HG02623 (cell line): ENCODE data around the gene GALNT9.
"Not testable (repeated sequence)": the region's sequence is repeated elsewhere in the genome, so short reads cannot be mapped to it uniquely, and the experiment has no call there.

Experiments
- ATAC-seq: cut with Tn5 transposase; IDR thresholded peaks from one replicate; pipeline ENCODE4 v1.9.1; 2021; ENCODE audit warnings: moderate library complexity; ENCODE audit not compliant: unreplicated experiment

The GALNT9 gene

DNA sequence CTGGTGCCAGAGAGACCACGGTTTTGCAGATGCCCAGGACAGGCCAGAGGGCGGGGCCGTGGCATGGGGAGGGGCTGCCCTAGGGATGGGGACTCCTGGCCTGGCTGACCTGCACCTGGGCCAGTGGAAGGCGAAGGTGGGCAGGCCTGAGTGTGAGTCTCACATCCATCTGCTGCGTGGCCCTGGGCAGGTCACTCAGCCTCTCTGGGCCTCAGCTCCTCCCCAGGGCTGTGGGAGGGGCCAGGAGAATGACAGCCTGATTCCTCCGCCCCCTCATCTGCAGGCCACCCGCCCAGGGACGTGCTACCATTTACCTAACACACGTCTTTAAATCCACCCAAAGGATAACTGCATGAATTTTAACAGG is 90.9 kb downstream of the GALNT9 start:
- ATAC-seq = no peak

DNA sequence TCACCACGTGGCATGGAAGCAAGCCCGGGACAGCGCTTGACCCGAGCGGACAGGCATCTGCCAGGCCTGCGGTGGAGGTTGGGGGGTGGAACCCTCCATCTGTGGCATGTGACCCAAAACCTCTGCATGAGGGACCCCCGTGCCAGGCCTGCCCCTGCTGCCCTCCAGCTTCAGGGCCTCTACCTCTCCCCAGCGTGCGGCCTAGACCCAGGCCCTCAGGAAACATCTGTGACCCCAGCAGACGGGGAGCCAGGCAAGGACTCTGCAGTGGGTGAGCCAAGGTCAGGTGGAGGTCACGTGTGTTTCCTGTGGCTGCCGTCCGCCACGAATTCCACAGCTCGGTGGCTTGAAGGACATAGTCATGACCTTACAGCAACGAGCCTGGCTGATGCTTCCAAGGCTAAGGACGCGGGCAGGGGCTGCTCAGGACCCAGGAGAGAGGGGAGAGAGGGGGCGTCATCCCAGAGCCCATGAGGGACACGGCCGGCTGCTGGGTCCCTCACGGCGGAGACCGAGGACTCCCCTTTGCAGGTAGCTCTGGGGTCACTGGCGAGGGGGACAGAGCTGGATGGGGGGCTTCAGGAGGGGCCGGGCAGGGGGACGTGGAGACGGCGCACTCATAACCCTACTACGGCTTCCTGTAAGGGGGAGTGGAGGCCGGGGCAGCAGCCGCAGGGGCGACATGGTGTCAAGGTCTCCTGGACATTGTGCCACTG is 91.5 kb downstream of the GALNT9 start:
- no peak for ATAC-seq

DNA sequence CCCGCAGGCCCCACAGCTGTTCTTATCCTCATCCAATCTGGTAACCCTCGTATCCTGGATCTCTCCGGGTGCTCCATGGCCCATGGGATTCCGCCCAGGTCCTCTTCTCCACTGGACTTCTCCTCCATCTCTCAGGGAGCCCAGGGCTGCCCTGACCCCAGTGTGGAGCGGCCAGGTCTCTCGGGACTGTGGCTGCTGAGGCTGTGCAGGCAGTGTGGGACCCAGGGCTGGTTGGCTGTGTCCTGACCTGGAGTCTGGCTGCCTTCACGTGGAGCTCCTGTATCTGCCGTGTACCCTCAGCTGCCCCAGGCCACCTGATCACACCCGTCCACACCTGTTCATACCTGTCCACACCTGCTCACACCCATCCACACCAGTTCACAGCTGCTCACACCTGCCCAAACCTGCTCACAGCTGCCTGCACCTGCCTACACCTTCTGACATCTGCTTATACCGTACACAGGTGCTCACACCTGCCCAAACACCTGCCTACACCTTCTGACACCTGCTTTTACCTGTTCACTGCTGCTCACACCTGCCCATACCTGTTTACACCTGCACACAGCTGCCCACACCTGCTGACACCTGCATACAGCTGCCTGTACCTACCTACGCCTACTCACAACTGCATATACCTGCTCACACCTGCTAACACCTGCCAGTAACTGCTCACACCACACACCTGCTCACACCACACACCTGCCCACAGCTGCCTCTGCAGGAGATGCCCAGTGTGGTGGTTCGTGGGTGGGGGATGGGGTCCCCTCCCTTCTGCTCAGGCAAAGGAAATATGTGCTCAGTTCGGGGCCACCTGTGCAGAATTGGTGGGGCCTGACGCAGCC is 92.2 kb downstream of the GALNT9 start:
- no peak for ATAC-seq

DNA sequence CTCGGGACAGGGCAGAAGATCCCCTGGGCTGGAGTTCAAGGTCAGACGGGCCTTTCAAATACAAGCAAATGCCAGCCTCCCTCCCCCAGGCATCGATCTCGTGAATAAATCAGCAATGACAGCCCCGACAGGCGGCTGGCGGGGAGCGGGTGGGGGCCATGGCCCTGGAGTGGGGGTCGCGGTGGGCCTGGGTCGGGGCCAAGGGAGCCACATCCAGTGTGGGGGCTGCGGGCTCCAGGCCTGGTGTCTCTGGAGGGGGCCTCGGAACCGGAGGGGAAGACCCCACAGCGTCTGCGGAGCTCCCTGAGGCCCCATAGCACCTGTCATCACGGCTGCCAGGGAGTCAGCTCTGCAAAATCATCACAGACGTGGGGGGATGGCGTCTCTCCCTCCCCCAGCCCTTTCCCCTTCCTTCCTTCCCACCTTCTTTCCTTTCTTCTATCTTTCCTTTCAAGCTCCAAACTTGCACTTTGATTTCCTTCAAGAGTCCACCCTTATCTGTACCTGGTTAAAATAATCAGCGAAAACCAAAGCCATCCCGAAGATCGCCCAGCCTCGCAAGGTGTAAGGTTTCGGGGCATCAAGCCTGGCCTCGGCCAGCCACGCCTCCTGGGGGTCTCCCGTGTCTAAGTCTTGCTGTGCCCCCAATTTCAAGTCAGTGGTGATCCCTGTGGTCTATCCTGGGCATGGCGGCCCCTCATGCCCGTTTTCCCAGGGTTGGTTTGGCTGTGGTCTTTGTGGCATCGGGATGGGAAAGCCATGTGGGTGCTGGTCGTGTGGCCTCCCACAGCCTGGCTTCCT is 93.1 kb downstream of the GALNT9 start:
- no peak for ATAC-seq

DNA sequence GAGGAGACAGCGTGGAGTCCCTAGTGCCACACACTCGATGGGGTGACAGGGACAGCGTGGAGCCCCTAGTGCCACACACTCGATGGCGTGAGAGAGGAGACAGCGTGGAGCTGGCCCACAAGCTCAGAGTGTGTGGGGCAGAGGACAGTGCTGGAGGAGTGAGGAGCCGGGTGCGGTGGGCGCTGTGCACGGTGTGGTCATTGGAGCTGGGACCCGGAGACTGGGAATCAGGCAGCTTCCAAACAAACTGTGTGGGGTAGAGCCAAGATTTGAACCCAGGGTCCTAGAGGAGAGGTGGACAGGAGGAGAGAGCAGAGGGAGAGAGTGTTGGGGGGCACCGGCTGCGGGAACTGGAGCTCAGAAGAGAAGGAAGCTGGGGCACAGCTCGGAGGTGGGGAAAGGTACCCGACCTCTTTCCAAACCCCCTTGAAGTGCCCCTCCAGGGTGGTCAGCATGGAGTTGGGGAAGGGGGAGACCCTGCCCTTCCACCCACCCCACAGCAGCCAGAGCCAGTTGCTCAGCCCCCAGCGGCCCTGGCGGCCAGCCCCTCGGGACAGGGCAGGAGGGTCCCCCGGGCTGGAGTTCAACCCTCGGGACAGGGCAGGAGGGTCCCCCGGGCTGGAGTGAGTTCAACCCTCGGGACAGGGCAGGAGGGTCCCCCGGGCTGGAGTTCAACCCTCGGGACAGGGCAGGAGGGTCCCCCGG is 94.1 kb downstream of the GALNT9 start:
- no peak for ATAC-seq

DNA sequence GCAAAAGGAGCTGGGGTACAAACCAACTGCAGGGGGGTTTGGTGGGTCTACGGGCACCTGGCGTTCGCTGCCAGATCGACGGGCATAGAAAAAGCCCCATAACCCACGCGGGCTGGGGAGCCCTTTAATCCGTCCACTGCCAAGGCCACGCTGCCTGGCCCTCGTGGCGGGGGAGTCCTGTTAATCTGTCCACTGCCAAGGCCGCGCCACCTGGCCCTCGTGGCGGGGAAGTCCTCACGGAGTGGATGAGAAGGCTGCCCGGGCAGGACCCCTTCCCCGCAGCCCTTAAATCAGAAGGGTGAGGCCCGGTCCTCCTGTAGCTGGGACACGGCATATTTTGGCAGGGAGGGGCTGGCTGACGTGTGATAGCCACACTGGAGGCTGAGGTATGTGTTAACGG is 99.0 kb downstream of the GALNT9 start:
- no peak for ATAC-seq

DNA sequence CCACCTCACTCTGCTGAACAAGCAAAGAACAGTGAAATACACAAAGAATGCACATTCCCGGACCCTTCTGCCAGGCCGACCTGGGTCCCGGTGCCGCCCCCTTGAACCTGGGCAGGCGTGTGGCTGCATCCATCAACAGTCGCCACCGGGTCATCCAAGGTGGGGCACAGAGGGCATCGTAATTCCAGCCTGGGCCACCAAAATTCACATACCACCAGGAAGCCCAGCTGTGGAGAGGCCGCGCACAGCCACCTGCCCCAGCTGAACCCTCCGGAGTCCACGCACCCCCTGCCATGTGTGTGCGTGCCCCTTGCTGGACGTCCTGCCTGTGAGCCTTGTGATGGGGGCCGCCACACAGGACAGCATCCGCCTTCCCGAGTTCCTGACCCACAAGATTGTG is 99.5 kb downstream of the GALNT9 start:
- ATAC-seq = no peak

DNA sequence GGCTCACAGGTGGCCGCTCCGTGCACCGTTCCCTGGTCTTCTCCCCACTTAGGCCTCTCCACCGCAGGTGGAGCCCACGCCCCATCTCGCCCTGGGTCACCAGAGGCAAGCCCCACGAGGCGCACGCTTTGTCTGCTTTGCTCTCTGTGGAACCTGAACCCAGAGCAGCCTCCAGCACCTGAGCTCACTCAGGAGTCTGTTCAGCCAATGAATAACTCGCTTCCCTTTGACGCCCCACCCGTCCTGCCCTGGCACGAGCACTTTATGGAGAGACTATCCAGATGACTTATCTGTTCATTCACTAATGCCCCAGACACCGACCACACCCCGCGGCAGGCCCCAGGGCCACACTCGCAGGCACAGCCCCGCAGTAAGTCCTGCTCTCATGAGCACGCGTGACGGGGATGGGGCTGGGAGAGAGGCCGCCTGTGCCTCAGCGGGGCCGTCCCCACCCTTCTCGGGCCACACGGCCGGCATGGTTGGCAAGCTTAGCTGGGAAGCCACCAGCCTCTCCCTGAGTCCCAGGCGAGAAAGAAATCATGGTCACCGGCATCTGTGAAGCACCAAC is 100.1 kb downstream of the GALNT9 start:
- no peak for ATAC-seq

DNA sequence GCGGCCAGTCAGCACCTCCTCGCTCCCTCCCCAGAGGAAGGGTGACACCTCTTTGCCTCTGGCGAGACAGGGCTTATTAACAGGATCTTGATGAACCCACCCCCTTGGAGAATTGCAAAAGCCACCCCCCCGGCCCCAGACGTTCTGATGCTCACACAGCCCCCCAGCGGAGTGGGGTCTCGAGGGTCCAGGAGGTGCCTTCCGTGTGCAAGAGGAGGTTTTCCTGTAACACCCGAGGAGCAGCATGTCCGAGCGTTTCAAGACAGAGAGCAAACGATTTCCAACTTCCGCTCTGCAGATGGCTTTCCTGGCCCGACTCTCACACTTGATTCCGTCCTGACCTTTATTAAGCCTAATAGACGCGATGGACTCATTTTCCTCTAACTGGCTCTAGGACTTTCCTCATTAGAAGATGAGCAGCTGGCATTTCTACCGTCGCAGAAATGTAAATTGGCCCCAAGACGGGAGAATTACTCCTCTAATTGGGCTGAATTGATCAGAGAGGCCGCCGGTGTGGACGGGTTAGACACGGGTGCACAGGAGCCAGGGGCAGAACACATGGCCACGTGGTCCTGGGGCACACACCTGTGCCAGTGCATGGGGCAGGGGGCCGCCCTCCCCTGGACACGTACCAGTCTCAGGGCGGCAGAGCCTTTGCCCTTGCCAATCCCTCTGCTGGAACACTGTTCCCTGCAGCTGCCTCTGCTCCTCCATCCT is 100.8 kb downstream of the GALNT9 start:
- no peak for ATAC-seq

DNA sequence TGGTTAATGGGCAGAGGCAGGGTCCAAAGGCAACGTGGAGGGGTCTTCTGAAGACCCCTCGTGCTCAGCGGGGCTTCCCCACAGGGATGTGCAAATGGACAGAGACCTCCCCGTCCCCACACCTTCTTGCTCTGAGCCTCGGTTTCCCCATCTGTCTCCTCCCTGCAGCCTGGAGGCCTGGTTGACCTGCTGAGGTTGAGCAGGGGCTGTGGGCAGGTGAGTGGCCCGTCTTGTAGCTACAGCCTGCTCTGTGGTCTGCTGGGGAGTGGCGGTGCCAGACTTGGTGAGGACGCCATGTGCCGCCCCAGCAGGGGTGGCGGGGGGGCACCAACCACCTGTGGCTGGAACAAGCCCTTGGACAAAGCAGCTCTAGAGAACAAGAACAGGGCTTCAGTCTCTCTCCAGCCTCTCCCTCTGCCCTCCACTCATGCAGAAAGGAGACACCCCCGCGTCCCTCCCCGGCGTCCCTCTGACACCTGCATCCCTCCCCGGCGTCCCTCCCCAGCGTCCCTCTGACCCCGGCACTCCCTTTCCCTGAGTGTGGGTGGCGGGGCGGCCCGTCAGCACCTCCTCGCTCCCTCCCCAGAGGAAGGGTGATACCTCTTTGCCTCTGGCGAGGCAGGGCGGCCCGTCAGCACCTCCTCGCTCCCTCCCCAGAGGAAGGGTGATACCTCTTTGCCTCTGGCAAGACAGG is 101.5 kb downstream of the GALNT9 start:
- ATAC-seq = no peak

DNA sequence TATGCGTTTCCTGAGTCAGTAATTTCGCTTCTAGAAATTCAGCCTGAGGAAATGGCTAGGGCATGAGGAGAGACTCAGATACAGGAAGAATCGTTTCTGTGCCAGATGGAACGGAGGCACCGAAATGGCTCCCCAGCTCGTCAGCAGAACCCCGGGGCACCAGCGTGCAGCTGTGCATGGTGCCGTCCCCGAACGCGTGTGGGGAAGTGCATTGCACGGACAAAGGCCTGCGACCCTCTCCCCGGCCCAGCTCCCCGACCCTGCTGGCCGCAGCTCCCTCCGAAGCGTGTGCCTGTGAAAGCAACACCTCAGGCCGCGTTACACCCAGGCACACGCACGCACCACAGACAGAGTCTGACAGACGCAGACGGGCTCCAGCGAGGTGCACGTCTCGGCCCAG is 102.3 kb downstream of the GALNT9 start:
- no peak for ATAC-seq

DNA sequence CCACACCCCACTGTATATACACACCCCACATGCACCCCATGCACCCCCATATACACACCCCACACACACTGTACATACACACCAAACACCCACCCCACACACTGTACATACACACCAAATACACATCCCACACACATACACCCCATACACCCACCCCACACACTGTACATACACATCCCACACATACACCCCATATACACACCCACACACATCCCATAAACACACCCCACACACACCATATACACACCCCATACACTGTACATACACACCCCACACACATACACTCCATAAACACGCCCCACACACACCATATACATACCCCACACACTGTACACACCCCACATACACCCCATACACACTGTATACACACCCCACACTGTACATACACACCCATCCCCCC is 102.8 kb downstream of the GALNT9 start:
- no peak for ATAC-seq

DNA sequence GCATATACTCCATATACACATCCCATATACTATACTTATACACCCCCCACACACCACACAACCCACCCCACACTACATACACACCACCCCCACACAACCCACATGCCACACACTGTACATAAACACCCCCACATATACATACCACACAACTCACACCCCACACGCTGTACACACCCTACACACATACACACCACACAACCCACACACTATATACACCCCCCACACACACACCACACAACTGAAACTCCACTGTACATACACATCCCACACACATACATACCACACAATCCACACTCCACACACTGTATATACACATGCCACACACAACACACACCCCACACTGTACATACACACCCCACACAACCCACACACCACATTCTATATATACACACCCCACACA is 104.2 kb downstream of the GALNT9 start:
- no peak for ATAC-seq

DNA sequence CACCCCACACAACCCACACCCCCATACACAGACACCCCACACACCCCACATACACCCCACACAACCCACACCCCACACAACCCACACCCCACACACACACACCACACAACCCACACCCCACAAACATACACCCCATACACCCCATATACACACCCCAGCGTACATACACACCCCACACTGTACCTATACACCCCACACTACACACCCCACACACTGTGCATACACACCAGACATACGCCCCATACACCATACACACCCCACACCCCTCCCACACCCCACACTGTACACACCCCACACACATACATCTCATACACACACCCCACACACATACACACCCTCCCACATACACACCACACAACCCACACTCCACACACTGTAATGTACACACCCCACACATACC is 104.9 kb downstream of the GALNT9 start:
- ATAC-seq = no peak

DNA sequence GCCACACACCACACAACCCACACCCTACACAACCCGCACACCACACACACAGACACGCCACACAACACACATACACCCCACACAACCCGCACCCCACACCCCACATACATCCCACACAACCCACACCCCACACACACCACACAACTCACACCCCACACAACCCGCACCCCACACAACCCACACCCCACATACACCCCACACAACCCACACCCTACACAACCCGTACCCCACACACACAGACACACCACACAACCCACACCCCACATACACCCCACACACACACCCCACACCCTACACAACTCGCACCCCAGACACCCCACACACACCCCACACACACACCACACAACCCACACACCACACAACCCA is 106.6 kb downstream of the GALNT9 start:
- no peak for ATAC-seq

DNA sequence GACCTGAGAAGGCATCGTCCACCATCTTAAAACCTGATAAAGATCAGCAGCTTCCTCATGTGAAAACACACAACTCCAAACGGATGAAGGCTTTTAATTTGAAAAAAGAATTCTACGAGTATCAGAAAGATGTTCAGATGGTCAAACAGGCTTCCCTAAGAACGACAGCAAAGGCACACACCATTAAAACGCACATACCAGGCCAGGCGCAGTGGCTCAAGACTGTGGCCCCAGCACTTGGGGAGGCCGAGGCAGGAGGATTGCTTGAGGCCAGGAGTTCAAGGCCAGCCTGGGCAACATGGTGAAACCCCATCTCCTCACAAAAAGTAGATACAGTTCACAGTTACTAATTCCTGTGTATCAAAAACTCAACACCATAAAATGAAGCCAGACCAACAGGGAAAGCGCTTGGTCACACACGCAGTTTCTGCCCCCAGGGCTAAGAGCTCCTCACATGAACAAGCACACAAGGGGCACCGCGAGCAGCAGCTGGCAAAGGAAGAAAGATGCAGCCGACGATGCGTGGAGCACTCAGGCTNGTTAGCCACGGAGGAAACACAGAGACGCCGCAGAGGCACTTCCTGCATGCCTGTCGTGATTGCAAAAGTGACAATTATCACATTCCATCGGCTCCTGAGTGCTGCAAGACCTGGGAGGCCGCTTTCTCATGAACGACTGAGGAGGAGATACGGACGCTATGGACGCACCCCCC is 107.1 kb downstream of the GALNT9 start:
- ATAC-seq = no peak

DNA sequence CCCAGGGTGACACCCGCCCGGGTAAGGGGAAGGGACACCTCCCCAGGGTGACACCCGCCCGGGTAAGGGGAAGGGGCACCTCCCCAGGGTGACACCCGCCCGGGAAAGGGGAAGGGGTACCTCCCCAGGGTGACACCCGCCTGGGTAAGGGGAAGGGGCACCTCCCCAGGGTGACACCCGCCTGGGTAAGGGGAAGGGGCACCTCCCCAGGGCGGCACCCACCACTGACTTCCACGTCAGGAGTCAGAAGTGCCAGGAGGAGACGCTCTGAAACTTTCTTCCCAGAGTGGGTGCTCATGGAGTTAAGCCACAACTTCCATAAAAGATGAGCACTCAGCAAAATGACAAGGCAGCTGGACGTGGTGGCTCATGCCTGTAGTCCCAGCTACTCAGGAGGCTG is 109.6 kb downstream of the GALNT9 start:
- ATAC-seq = not testable (repeated sequence)

DNA sequence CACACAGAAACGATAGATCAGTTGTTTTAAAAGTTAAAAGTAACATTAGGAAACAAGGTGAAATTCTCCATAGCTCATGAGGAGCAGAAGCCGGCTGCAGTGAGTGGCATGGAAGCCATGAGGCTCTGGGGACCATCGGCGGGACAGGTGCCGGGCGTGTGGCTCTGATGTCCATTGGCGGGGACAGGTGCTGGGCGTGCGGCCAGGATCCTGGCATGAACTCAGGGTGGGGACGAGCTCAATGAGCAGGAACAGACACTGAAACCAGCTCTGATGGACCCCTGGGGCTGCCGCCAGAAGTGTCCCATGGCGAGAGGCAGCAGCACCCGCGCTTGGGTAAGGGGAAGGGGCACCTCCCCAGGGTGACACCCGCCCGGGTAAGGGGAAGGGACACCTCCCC is 110.1 kb downstream of the GALNT9 start:
- no peak for ATAC-seq

DNA sequence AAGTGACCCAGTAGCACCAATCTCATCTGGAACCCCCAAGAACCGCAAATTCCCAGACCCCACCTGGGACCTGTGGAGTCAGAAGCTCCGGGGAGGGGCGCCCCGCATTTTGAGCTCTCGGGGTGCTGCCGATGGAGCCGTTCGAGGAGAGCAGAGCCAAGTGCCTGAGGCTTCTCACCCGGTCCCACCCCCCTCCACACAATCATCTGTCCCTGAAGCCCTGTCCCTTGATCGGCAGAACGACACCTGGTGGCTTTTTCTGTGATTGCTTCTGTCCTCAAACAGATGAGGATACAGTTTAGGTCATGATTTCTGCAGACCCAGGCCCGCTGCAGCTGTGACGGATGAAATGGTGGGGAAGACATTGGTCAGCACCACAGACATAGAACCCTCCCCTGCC is 110.5 kb downstream of the GALNT9 start:
- ATAC-seq = no peak
